GM10847 (cell line): ENCODE measurements around the gene RAB11FIP4.

Experiments
- POLR2A ChIP-seq: IDR thresholded peaks from 2 replicates; pipeline ENCODE4 v1.6.1; 2011; ENCODE audit not compliant: insufficient read length; ENCODE audit errors: extremely low read depth

The RAB11FIP4 gene

DNA sequence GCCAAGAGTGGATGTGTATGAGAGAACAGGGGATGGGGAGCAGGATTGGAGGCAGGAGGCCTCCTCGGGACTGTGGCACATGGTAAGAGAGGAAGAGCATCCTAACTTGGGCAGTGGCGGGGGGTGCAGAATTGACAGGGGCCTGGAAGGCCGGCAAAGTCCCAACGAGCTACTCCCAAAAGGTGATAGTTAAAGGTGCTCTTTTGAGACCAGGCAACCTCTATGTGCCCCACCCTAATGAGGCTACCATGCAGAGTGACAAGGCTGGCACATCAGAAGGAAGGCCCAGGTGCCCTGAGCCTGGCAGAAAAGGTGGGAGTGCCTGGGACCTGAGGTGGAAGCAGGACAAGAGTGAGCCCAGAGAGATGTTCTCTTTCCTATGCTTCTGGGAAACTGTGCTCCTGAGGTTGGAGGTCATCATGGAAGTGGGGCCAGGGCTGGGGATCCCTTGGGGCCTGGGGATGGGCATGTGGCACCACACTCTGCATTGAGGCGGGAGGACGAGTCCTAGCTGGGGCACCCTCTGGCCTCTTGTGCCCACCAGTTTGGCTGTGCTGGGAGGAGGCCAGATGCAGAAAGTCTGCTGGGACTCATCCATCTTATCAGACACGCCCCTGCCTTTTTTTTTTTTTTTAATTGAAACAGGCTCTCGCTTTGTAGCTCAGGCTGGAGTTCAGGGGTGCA lies 5.9 kb downstream of the RAB11FIP4 start:
- no peak for TF ChIP-seq POLR2A

DNA sequence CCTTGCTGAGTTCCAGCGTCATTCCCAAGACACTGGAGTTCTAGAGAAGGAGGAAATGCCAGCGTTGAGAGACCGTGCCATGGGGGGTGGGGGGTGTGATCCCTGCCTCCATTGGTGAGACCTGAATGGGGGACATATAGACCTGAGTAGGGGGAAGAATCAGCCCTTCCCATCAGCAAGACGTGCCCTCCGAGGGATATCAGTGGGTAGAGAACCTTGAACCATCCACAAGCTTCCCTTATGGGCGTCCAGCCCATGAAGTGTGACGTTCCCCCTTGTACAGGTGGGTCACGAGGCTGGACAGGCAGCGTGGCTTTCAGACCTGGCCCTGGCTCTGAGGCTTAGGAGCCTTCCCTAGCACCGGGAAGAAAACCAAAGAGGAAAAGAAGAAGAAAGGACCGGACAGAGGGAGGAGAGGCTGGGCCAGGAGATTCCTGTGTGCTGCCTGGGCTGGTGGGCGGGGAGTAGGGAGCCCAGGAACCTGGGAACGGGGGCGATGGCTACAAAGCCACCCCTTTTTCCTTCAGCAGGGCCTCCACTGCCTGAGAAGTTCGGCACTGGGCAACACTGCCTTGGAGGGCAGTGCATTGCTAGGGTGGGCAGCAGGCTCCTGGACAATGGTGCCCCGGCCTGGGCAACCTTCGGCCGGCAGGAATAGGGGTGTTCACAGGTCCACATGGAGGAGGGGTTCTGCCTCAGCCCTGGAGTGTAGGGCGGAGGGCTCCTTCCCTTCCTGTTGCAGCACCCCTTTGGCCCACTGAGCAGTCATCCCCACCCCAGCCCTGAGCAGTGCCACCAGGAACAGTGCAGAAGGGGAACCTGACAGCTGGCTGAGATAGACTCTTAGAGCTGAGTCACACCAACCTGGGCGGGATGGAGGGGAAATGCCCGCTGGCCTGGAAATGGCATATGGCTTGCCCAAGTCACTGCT lies 7.2 kb downstream of the RAB11FIP4 start:
- TF ChIP-seq POLR2A, result no peak

DNA sequence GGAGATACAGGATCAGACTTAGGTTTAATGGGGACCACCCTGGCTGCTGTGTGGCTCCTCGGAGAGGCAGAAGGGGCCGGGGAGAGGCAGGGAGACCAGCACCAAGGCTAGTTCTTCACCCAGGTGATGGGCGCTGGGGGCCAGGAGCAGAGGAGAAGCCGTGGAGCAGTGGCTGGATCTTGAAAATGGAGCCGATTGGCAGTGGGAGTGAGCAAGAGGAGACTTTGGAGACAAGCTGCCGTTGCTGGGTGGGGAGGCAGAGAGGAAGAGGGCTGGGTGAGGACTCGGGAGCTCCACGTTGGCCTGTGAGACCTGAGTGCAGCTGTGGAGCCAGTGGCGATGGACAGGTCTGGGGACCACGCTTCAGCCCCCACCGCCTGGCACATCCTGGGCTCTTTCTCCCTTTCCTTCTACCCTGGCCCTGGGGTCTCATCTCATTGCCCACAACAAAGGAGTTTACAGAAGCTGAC lies 9.0 kb downstream of the RAB11FIP4 start:
- no peak for TF ChIP-seq POLR2A

DNA sequence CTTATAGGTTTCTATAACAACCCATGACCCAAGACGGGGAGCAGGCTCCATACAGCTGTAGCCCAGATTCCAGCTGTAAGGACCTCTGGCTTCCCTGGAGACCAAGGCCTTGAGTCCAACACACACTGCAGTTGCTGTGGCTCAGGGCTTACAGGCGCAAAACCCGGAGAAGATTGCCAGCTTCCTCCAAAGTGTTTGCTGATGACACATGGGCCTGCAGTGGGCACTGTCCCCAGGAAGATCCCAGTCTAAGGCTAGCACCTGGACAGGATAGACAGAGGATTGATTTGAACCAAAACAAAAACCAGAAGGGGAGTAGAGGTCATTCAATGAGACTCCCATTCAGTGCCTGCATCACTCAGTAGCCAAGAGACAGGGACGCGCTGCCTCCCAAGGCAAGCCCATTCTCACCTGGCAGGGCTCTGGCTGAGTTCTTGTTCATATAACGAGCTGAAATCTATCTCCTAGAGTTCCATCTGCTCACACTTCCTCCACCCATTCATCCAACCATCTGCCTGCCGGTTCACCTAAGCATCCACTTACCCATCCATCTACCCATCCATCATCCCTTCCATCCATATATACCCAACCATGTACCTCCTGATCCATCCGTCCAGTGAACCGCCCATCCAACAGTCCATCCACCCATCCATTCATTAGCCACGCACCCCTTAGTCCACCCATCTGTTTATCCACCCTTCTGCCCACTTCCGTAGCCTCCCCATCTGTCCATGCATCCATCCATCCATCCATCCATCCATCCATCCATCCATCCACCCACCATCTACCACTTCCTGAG lies 10.2 kb downstream of the RAB11FIP4 start:
- no peak for TF ChIP-seq POLR2A

GRCh38 chr17:31404028-31404949 lies 12.8 kb downstream of the RAB11FIP4 start:
- TF ChIP-seq POLR2A, result no peak

DNA sequence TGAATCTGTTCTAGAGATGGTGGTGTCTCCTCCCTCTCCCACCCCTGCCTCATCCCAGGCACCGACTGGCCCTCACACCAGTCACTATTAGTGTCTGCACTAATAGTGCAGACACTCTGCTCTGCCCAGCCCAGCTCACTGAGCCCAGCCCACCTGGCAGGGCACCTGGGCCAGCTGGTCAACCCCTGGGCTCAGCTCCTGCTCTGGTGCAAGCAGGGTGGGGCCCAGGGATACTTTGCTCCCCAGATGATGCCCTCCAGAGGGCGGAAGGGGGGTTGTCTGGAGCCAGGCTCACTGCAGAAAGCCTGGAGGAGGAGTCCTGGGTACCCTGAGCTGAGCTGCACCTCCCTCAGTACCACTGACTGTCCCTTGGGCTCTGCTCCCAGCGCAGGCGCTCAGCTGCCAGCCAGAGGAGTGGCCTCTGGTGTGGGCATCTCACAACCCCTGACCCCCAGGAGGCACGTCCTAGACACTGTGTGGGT lies 14.5 kb downstream of the RAB11FIP4 start:
- TF ChIP-seq POLR2A, result no peak

- no peak for TF ChIP-seq POLR2A
Observed at GRCh38 chr17:31408586-31408985, 17.1 kb downstream of the RAB11FIP4 start.

- TF ChIP-seq POLR2A, result no peak
Observed at GRCh38 chr17:31411707-31412285, 20.3 kb downstream of the RAB11FIP4 start.

GRCh38 chr17:31412511-31412910 lies 21.0 kb downstream of the RAB11FIP4 start:
- TF ChIP-seq POLR2A, result no peak

- no peak for TF ChIP-seq POLR2A
Observed at GRCh38 chr17:31413081-31413799, 21.8 kb downstream of the RAB11FIP4 start.

GRCh38 chr17:31413874-31414549 lies 22.5 kb downstream of the RAB11FIP4 start:
- TF ChIP-seq POLR2A, result no peak

DNA sequence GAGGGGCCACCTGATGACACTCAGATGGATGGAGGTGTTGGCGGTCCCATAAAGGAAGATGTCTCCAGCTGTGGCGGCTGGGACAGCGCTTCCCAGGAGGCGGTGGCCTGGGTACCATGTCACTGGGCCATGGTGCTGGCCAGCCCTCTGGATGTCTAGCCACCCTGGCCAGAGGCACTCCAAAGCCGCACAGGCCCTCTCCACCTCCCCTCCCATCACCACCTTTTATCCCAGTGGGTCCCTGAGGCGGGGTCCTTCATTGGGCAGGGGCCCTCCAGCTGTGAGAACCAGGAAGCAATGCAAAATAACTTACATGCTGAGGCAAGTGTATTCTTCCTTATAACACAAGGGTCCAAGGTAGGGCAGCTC lies 23.1 kb downstream of the RAB11FIP4 start:
- TF ChIP-seq POLR2A, result no peak

- no peak for TF ChIP-seq POLR2A
Observed at GRCh38 chr17:31415004-31415454, 23.6 kb downstream of the RAB11FIP4 start.
